ENCODE measurements around the gene DLD. TPM values are rescaled to one million over a fixed set of nuclear protein-coding genes. Genes with fewer than 3 reads are reported as not detected.

Gene DLD
- polyA plus RNA-seq, 1 donor (not counting 4 experiments of a cell fraction or from before 2014, with no cell fraction given), result 153 TPM

GRCh38 chr7:107959527-107959898 is 68.5 kb downstream of the DLD start:
- peaks cover 3% of the 10 kb centered on the region for H3K4me1 ChIP-seq (ENCODE audit: control insufficient read depth, extremely low read depth, insufficient read depth, low read length)
- DNase-seq (ENCODE audit: low read depth, low spot score) (no peak), FAIRE-seq (no peak)
- H3K4me3 ChIP-seq (ENCODE audit: control insufficient read depth in 2 of 3, extremely low read depth in 1 of 3, insufficient read depth in 2 of 3, low read depth in 1 of 3, low read length in 3 of 3), result no peak overlapping the region
- no peaks in the 10 kb centered on the region for H3K9me1 ChIP-seq (ENCODE audit: control insufficient read depth, extremely low read depth, insufficient read depth, low read length)
- no peak overlapping the region for H2AFZ ChIP-seq (ENCODE audit: control insufficient read depth, low read length)
- TF ChIP-seq EZH2 (IDR thresholded peaks at IDR 0.05; ENCODE audit: low read length) (no peak), CTCF (optimal IDR thresholded peaks at IDR 0.05 in 1 of 3, IDR thresholded peaks at IDR 0.05 in 1 of 3, conservative IDR thresholded peaks at IDR 0.05 in 1 of 3; ENCODE audit: extremely low read depth in 1 of 3, insufficient read depth in 2 of 3, low read length in 3 of 3) (no peak)
- dilution Hi-C loops (cut with MboI; ENCODE audit: extremely low pct_ligation_motif_present, low sequenced_read_pairs), result no loop called here
- peaks cover 31 to 55% of the 10 kb centered on the region in 2 experiments for H3K36me3 ChIP-seq (ENCODE audit: control insufficient read depth in 2 of 2, extremely low read depth in 1 of 2, insufficient read depth in 2 of 2, low read length in 2 of 2)
- no peak overlapping the region for H3K4me2 ChIP-seq (ENCODE audit: control insufficient read depth, extremely low read depth, insufficient read depth, low read depth, low read length)
- no peaks in the 10 kb centered on the region for H4K20me1 ChIP-seq (ENCODE audit: control insufficient read depth, extremely low read depth, insufficient read depth, low read length)
- no peak overlapping the region for H3K9ac ChIP-seq (ENCODE audit: control insufficient read depth, extremely low read depth, insufficient read depth, low read length)
- H3K9me3 ChIP-seq (ENCODE audit: control insufficient read depth, low read depth, low read length), result no peaks in the 10 kb centered on the region
- no peaks in the 10 kb centered on the region for H3K79me2 ChIP-seq (ENCODE audit: control insufficient read depth, insufficient read depth, low read length)
- no peaks in the 10 kb centered on the region for H3K27me3 ChIP-seq (ENCODE audit: control insufficient read depth, extremely low read depth, insufficient read depth, low read length)
- no peak overlapping the region for H3K27ac ChIP-seq (ENCODE audit: control insufficient read depth, insufficient read depth, low read length)

DNA sequence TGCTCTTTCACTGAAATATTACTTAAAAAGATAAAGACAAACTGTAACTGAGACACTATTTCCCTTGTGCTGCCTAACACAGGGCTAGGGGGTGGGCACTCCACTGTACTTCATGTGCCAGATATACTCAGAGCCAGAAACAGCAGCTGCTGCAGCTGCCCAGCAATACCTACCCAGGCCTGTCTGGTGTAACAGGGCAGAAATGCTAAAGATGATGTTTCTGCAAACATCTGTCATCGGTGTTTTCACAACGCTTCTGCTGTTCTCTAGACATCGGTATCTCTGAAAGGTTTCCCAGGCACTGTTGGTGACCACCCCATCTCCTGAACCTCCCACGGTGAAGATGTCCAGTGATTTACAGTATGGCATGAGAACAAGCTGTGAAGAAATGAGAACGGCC is 69.3 kb downstream of the DLD start:
- Histone ChIP-seq H3K27ac (ENCODE audit: control insufficient read depth, insufficient read depth, low read length) (no peak overlapping the region), H3K9ac (ENCODE audit: control insufficient read depth, extremely low read depth, insufficient read depth, low read length) (no peak overlapping the region), H3K79me2 (ENCODE audit: control insufficient read depth, insufficient read depth, low read length) (no peaks in the 10 kb centered on the region), H3K36me3 (ENCODE audit: control insufficient read depth in 2 of 2, extremely low read depth in 1 of 2, insufficient read depth in 2 of 2, low read length in 2 of 2) (peaks cover 33 to 55% of the 10 kb centered on the region in 2 experiments), H2AFZ (ENCODE audit: control insufficient read depth, low read length) (no peak overlapping the region), H3K27me3 (ENCODE audit: control insufficient read depth, extremely low read depth, insufficient read depth, low read length) (no peaks in the 10 kb centered on the region), H4K20me1 (ENCODE audit: control insufficient read depth, extremely low read depth, insufficient read depth, low read length) (no peaks in the 10 kb centered on the region), H3K4me2 (ENCODE audit: control insufficient read depth, extremely low read depth, insufficient read depth, low read depth, low read length) (no peak overlapping the region), H3K9me3 (ENCODE audit: control insufficient read depth, low read depth, low read length) (no peaks in the 10 kb centered on the region), H3K4me1 (ENCODE audit: control insufficient read depth, extremely low read depth, insufficient read depth, low read length) (peaks cover 3% of the 10 kb centered on the region), H3K9me1 (ENCODE audit: control insufficient read depth, extremely low read depth, insufficient read depth, low read length) (no peaks in the 10 kb centered on the region), H3K4me3 (ENCODE audit: control insufficient read depth in 2 of 3, extremely low read depth in 1 of 3, insufficient read depth in 2 of 3, low read depth in 1 of 3, low read length in 3 of 3) (no peak overlapping the region)
- no peak for DNase-seq (ENCODE audit: low read depth, low spot score)
- no peak for FAIRE-seq
- dilution Hi-C loops (cut with MboI; ENCODE audit: extremely low pct_ligation_motif_present, low sequenced_read_pairs), result no loop called here
- TF ChIP-seq EZH2 (IDR thresholded peaks at IDR 0.05; ENCODE audit: low read length) (no peak), CTCF (optimal IDR thresholded peaks at IDR 0.05 in 1 of 3, IDR thresholded peaks at IDR 0.05 in 1 of 3, conservative IDR thresholded peaks at IDR 0.05 in 1 of 3; ENCODE audit: extremely low read depth in 1 of 3, insufficient read depth in 2 of 3, low read length in 3 of 3) (no peak)
